K562 (cell line): Measurements from ENCODE around the gene IL23R. TPM values are rescaled to one million over a fixed set of nuclear protein-coding genes. Genes with fewer than 3 reads are reported as not detected.
A peak's percentile ranks its signal among the peaks of the same experiment; 100 is the strongest.

Source experiments
- ARID1B ChIP-seq: fragments of 450-650 bp; IDR thresholded peaks from 2 replicates; pipeline ENCODE4 v1.6.1; 2016; ENCODE audit warnings: antibody characterized with exemption, mild to moderate bottlenecking, inconsistent platforms
- BHLHE40 ChIP-seq: IDR thresholded peaks from 2 replicates; pipeline ENCODE4 v1.6.1; 2011; ENCODE audit warnings: low read length, improper control_type of control experiment
- DACH1 ChIP-seq: fragments of 450-650 bp; IDR thresholded peaks from 2 replicates; pipeline ENCODE4 v1.6.1; 2018; ENCODE audit not compliant: partially characterized antibody
- DDX20 ChIP-seq: fragments of 450-650 bp; IDR thresholded peaks from 2 replicates; pipeline ENCODE4 v1.6.1; 2016; ENCODE audit warnings: missing genetic modification characterization, low read depth, mild to moderate bottlenecking, missing compliant biosample characterization, moderate library complexity
- E2F4 ChIP-seq: sonication (generic); formaldehyde crosslinking; IDR thresholded peaks from 2 replicates; pipeline ENCODE4 v1.8.0; 2022; ENCODE audit warnings: mild to moderate bottlenecking, low read depth, missing genetic modification reagents
- EGR1 ChIP-seq: fragments of 450-650 bp; conservative IDR thresholded peaks from 2 replicates; pipeline ENCODE4 v1.6.1; 2017; ENCODE audit warnings: mild to moderate bottlenecking
- HSF4 ChIP-seq: fragments of 250-450 bp; sonication (Bioruptor Pico); IDR thresholded peaks from 2 replicates; pipeline ENCODE4 v2.1.2; 2022; ENCODE audit warnings: mild to moderate bottlenecking, moderate library complexity, borderline replicate concordance
- MTA1 ChIP-seq: fragments of 450-650 bp; IDR thresholded peaks from 2 replicates; pipeline ENCODE4 v1.6.1; 2017; ENCODE audit warnings: borderline replicate concordance
- MTF1 ChIP-seq: fragments of 250-450 bp; sonication (Bioruptor Pico); IDR thresholded peaks from 2 replicates; pipeline ENCODE4 v1.9.0; 2021; ENCODE audit warnings: moderate library complexity, mild to moderate bottlenecking, inconsistent platforms, borderline replicate concordance
- NCOA2 ChIP-seq, 2 experiments: fragments of 450-650 bp; IDR thresholded peaks; 2 replicates each; pipeline ENCODE4 v1.6.1; 2018; ENCODE audit warnings: mild to moderate bottlenecking in 2 of 2, moderate library complexity in 1 of 2; ENCODE audit not compliant: partially characterized antibody in 2 of 2
- PHB2 ChIP-seq: fragments of 450-650 bp; IDR thresholded peaks from 2 replicates; pipeline ENCODE4 v1.6.1; 2017; ENCODE audit warnings: low read depth
- SPI1 ChIP-seq: IDR thresholded peaks from 2 replicates; pipeline ENCODE4 v1.6.1; 2011; ENCODE audit warnings: low read depth, low read length, control low read depth, borderline replicate concordance
- SREBF1 ChIP-seq: fragments of 150-350 bp; IDR thresholded peaks from 2 replicates; pipeline ENCODE4 v1.6.1; 2014; ENCODE audit warnings: antibody characterized with exemption, low read depth, low read length, borderline replicate concordance
- U2AF2 ChIP-seq: fragments of 200-400 bp; formaldehyde crosslinking; optimal IDR thresholded peaks from 2 replicates; pipeline ENCODE3; 2017; ENCODE audit warnings: low read depth, mild to moderate bottlenecking, low read length
- ZFX ChIP-seq: sonication (generic); formaldehyde crosslinking; IDR thresholded peaks from 2 replicates; pipeline ENCODE4 v1.8.0; 2022; ENCODE audit warnings: mild to moderate bottlenecking, missing genetic modification reagents, moderate library complexity
- ZNF121 ChIP-seq: sonication (generic); formaldehyde crosslinking; conservative IDR thresholded peaks from 2 replicates; pipeline ENCODE4 v1.8.0; 2022; ENCODE audit warnings: missing genetic modification reagents
- ZNF124 ChIP-seq: sonication (generic); formaldehyde crosslinking; IDR thresholded peaks from 2 replicates; pipeline ENCODE4 v1.8.1; 2022; ENCODE audit warnings: missing genetic modification reagents
- ZNF165 ChIP-seq: fragments of 250-450 bp; sonication (Bioruptor Pico); IDR thresholded peaks from 2 replicates; pipeline ENCODE4 v1.4.0; 2020; ENCODE audit warnings: borderline replicate concordance
- ZNF197 ChIP-seq: fragments of 200-800 bp; sonication (Bioruptor generic); IDR thresholded peaks from 2 replicates; pipeline ENCODE4 v1.6.1; 2016; ENCODE audit warnings: low read depth, missing genetic modification characterization, missing compliant biosample characterization
- ZNF584 ChIP-seq: fragments of 200-800 bp; sonication (Bioruptor generic); IDR thresholded peaks from 2 replicates; pipeline ENCODE4 v1.6.1; 2016; ENCODE audit warnings: low read depth, mild to moderate bottlenecking, missing genetic modification characterization, missing compliant biosample characterization
- ZNF644 ChIP-seq: fragments of 200-800 bp; sonication (Bioruptor generic); IDR thresholded peaks from 2 replicates; pipeline ENCODE4 v1.6.1; 2016; ENCODE audit warnings: low read depth, missing genetic modification characterization, missing compliant biosample characterization
- ZNF717 ChIP-seq: fragments of 250-450 bp; sonication (Bioruptor Pico); IDR thresholded peaks from 2 replicates; pipeline ENCODE4 v1.5.0; 2021
- ZNF75A ChIP-seq: fragments of 450-650 bp; formaldehyde crosslinking; IDR thresholded peaks from 2 replicates; pipeline ENCODE4 v1.4.0; 2020; ENCODE audit warnings: mild to moderate bottlenecking
- polyA plus RNA-seq, 8 experiments: library from polyadenylated mRNA; depleted of rRNA in 4 of 8; stranded (reverse) in 5 of 8; unstranded in 3 of 8; fragments of >200 nt; fragmentation: Nextera tagmentation in 2 of 8; fragmentation: Illumina TruSeq in 1 of 8; extraction: Ambion mirVana in 2 of 8; extraction: Trizol in 1 of 8; gene quantifications; 2 replicates each; pipeline versions ENCODE4 v1.2.1 to v1.2.3, GENCODE V29; 2011 to 2014; ENCODE audit warnings: inconsistent platforms in 1 of 8, missing spikeins in 1 of 8
- total RNA-seq, 7 experiments: library from RNA; depleted of rRNA in 6 of 7; stranded (reverse); fragments of >200 nt in 6 of 7; fragmentation: Illumina TruSeq in 2 of 7; extraction: Trizol in 2 of 7; gene quantifications; 2 replicates each; pipeline versions ENCODE4 v1.2.1 to v1.2.3, GENCODE V29; 2011 to 2021; ENCODE audit warnings: low replicate concordance in 1 of 7
- TF ChIP-seq, protein P1 (sequence below): conservative IDR thresholded peaks from 2 replicates; pipeline ENCODE4 v1.6.1; 2011; ENCODE audit warnings: low read depth, mild to moderate bottlenecking, low read length; ENCODE audit not compliant: control insufficient read depth
- TF ChIP-seq, protein P2 (sequence below): sonication (generic); formaldehyde crosslinking; IDR thresholded peaks from 2 replicates; pipeline ENCODE4 v1.8.0; 2022; ENCODE audit warnings: missing genetic modification reagents, mild to moderate bottlenecking, borderline replicate concordance

IL23R gene
- total and polyA plus RNA-seq, 9 of the 15 experiments (the other 6 are each of a cell fraction or from before 2014, with no cell fraction given): 4.4 to 52.7 (median 22.8) TPM

- TF ChIP-seq SREBF1 (no peak), DDX20 (tag) (no peak), BHLHE40 (no peak), ZNF124 (no peak), ZNF584 (CRISPR knock-in tag) (no peak), ARID1B (peak; percentile 86), SPI1 (peak; percentile 81), DACH1 (peak; percentile 31), MTA1 (peak; percentile 40; the same call in 1 of the 2 replicates), E2F4 (CRISPR knock-in tag) (no peak), ZNF165 (CRISPR knock-in tag) (no peak), PHB2 (no peak), ZNF644 (tag) (no peak), EGR1 (no peak), ZNF75A (no peak), ZNF197 (peak; percentile 11; the same call in 1 of the 2 replicates), ZFX (CRISPR knock-in tag) (no peak), HSF4 (CRISPR knock-in tag) (0 out of 2 replicates have a peak, but pooled peaks have one; percentile 31), U2AF2 (no peak), NCOA2 (IDR thresholded peaks at IDR 0.05; ENCODE audit: partially characterized antibody in 2 of 2) (no peak), ZNF717 (CRISPR knock-in tag) (no peak), MTF1 (CRISPR knock-in tag) (no peak), ZNF121 (CRISPR knock-in tag) (no peak)
- TF ChIP-seq, protein P1, sequence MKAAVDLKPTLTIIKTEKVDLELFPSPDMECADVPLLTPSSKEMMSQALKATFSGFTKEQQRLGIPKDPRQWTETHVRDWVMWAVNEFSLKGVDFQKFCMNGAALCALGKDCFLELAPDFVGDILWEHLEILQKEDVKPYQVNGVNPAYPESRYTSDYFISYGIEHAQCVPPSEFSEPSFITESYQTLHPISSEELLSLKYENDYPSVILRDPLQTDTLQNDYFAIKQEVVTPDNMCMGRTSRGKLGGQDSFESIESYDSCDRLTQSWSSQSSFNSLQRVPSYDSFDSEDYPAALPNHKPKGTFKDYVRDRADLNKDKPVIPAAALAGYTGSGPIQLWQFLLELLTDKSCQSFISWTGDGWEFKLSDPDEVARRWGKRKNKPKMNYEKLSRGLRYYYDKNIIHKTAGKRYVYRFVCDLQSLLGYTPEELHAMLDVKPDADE: no peak
- TF ChIP-seq, protein P2, sequence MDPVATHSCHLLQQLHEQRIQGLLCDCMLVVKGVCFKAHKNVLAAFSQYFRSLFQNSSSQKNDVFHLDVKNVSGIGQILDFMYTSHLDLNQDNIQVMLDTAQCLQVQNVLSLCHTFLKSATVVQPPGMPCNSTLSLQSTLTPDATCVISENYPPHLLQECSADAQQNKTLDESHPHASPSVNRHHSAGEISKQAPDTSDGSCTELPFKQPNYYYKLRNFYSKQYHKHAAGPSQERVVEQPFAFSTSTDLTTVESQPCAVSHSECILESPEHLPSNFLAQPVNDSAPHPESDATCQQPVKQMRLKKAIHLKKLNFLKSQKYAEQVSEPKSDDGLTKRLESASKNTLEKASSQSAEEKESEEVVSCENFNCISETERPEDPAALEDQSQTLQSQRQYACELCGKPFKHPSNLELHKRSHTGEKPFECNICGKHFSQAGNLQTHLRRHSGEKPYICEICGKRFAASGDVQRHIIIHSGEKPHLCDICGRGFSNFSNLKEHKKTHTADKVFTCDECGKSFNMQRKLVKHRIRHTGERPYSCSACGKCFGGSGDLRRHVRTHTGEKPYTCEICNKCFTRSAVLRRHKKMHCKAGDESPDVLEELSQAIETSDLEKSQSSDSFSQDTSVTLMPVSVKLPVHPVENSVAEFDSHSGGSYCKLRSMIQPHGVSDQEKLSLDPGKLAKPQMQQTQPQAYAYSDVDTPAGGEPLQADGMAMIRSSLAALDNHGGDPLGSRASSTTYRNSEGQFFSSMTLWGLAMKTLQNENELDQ (CRISPR knock-in tag): no peak
Measured at GRCh38 chr1:67191668-67192520, 25.6 kb downstream of the IL23R start (continued).
